Astrocyte (in vitro differentiated cells and primary cell): ENCODE data around the gene ARHGAP25. TPM values are rescaled to one million over a fixed set of nuclear protein-coding genes. Genes with fewer than 3 reads are reported as not detected.

Experiments
- DNase-seq: peaks from one replicate; pipeline ENCODE4 v3.0.0-alpha.2; 2010; ENCODE audit warnings: low read depth
- FAIRE-seq: peaks from 2 replicates; lab custom pipeline; 2011; peaks lifted over from hg19 to GRCh38; lab: Jason Lieb, UNC
- H2AFZ ChIP-seq: 2 replicates; pipeline ENCODE4 v1.6.0; 2012; ENCODE audit warnings: low read depth, low read length, inconsistent platforms
- H3K27ac ChIP-seq: 2 replicates; pipeline ENCODE4 v1.5.1; 2011; ENCODE audit warnings: low read depth, low read length, inconsistent platforms
- H3K27me3 ChIP-seq: 2 replicates; pipeline ENCODE4 v1.6.0; 2011; ENCODE audit warnings: low read length, inconsistent platforms; ENCODE audit not compliant: insufficient read depth
- H3K36me3 ChIP-seq: 2 replicates; pipeline ENCODE4 v1.5.1; 2011; ENCODE audit warnings: low read length, inconsistent platforms; ENCODE audit not compliant: insufficient read depth
- H3K4me1 ChIP-seq: 2 replicates; pipeline ENCODE4 v1.5.1; 2011; ENCODE audit warnings: low read length, inconsistent platforms; ENCODE audit not compliant: insufficient read depth
- H3K4me2 ChIP-seq: 2 replicates; pipeline ENCODE4 v1.6.0; 2012; ENCODE audit warnings: low read length, inconsistent platforms
- H3K4me3 ChIP-seq: 2 replicates; pipeline ENCODE4 v1.5.1; 2011; ENCODE audit warnings: low read depth, mild to moderate bottlenecking, low read length, inconsistent platforms; ENCODE audit not compliant: insufficient read depth
- H3K79me2 ChIP-seq: 2 replicates; pipeline ENCODE4 v1.6.0; 2012; ENCODE audit warnings: mild to moderate bottlenecking, low read length, inconsistent platforms; ENCODE audit not compliant: insufficient read depth
- H3K9ac ChIP-seq: 2 replicates; pipeline ENCODE4 v1.6.0; 2012; ENCODE audit warnings: mild to moderate bottlenecking, low read length, inconsistent platforms
- H3K9me3 ChIP-seq: 2 replicates; pipeline ENCODE4 v1.5.1; 2012; ENCODE audit warnings: low read depth, mild to moderate bottlenecking, low read length, inconsistent platforms; ENCODE audit not compliant: insufficient read depth
- H4K20me1 ChIP-seq: 2 replicates; pipeline ENCODE4 v1.6.0; 2012; ENCODE audit warnings: low read length, inconsistent platforms; ENCODE audit not compliant: insufficient read depth
- H3K27ac Mint-ChIP-seq: one replicate; pipeline ENCODE4 v1.8.0; 2021; ENCODE audit warnings: mild to moderate bottlenecking, mixed read lengths; ENCODE audit not compliant: unreplicated experiment
- H3K27me3 Mint-ChIP-seq: one replicate; pipeline ENCODE4 v1.8.0; 2021; ENCODE audit warnings: low read depth, mixed read lengths; ENCODE audit not compliant: unreplicated experiment
- H3K36me3 Mint-ChIP-seq: one replicate; pipeline ENCODE4 v1.8.0; 2021; ENCODE audit warnings: low read depth, mixed read lengths; ENCODE audit not compliant: unreplicated experiment
- H3K4me1 Mint-ChIP-seq: one replicate; pipeline ENCODE4 v1.8.0; 2021; ENCODE audit warnings: low read depth, mixed read lengths; ENCODE audit not compliant: unreplicated experiment
- H3K4me3 Mint-ChIP-seq: one replicate; pipeline ENCODE4 v1.8.0; 2021; ENCODE audit warnings: mild to moderate bottlenecking, moderate library complexity, mixed read lengths; ENCODE audit not compliant: unreplicated experiment
- H3K9me3 Mint-ChIP-seq: one replicate; pipeline ENCODE4 v1.8.0; 2021; ENCODE audit warnings: mild to moderate bottlenecking, mixed read lengths; ENCODE audit not compliant: unreplicated experiment
- EZH2 ChIP-seq: IDR thresholded peaks from 2 replicates; pipeline ENCODE4 v1.6.1; 2012; ENCODE audit warnings: mild to moderate bottlenecking, low read length, inconsistent platforms; ENCODE audit not compliant: insufficient read depth
- total RNA-seq: library from RNA; stranded (reverse); gene quantifications from 2 replicates; pipeline ENCODE4 v1.2.1, GENCODE V29; 2021
- TF ChIP-seq, protein P1 (sequence below): IDR thresholded peaks from 2 replicates; pipeline ENCODE4 v1.5.1; 2011; ENCODE audit warnings: low read depth, mild to moderate bottlenecking, inconsistent platforms, low read length, moderate library complexity; ENCODE audit not compliant: insufficient read depth

The ARHGAP25 gene
- total RNA-seq, 1 donor from 2014 or later = 0.30 TPM

DNA sequence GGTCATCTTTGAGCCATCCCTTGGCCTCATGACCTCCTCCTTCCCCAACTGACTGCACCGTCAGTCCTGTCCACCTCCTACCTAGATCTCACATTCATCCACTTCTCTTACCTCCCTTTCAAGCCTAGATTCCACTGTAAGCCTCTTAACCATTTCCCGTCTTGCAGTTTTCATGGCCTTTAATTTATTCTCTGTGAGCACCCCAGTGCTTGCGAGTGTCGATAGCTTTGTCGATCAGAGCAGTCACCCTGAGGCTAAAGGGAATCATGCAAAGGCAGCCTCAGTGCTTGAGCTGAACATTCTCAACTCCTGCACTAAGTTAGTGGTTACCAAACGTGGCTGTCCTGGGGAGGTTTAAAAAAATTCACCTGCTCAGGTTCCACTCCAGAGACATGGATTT, 14.7 kb downstream of the ARHGAP25 start:
- Mint-ChIP-seq H3K4me1 (no peaks in the 10 kb centered on the region), H3K27me3 (peaks cover 9% of the 10 kb centered on the region), H3K9me3 (no peaks in the 10 kb centered on the region), H3K4me3 (no peak overlapping the region), H3K36me3 (no peaks in the 10 kb centered on the region), H3K27ac (no peak overlapping the region)
- Histone ChIP-seq H3K9ac (no peak overlapping the region), H3K79me2 (no peaks in the 10 kb centered on the region), H3K27me3 (no peaks in the 10 kb centered on the region), H3K27ac (no peak overlapping the region), H4K20me1 (no peaks in the 10 kb centered on the region), H3K4me1 (no peaks in the 10 kb centered on the region), H3K9me3 (no peaks in the 10 kb centered on the region), H3K36me3 (no peaks in the 10 kb centered on the region), H3K4me3 (no peak overlapping the region), H2AFZ (no peak overlapping the region), H3K4me2 (no peak overlapping the region)
- DNase-seq (no peak), FAIRE-seq (no peak)
- TF ChIP-seq EZH2 = no peak
- TF ChIP-seq, protein P1, sequence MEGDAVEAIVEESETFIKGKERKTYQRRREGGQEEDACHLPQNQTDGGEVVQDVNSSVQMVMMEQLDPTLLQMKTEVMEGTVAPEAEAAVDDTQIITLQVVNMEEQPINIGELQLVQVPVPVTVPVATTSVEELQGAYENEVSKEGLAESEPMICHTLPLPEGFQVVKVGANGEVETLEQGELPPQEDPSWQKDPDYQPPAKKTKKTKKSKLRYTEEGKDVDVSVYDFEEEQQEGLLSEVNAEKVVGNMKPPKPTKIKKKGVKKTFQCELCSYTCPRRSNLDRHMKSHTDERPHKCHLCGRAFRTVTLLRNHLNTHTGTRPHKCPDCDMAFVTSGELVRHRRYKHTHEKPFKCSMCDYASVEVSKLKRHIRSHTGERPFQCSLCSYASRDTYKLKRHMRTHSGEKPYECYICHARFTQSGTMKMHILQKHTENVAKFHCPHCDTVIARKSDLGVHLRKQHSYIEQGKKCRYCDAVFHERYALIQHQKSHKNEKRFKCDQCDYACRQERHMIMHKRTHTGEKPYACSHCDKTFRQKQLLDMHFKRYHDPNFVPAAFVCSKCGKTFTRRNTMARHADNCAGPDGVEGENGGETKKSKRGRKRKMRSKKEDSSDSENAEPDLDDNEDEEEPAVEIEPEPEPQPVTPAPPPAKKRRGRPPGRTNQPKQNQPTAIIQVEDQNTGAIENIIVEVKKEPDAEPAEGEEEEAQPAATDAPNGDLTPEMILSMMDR = no peak

DNA sequence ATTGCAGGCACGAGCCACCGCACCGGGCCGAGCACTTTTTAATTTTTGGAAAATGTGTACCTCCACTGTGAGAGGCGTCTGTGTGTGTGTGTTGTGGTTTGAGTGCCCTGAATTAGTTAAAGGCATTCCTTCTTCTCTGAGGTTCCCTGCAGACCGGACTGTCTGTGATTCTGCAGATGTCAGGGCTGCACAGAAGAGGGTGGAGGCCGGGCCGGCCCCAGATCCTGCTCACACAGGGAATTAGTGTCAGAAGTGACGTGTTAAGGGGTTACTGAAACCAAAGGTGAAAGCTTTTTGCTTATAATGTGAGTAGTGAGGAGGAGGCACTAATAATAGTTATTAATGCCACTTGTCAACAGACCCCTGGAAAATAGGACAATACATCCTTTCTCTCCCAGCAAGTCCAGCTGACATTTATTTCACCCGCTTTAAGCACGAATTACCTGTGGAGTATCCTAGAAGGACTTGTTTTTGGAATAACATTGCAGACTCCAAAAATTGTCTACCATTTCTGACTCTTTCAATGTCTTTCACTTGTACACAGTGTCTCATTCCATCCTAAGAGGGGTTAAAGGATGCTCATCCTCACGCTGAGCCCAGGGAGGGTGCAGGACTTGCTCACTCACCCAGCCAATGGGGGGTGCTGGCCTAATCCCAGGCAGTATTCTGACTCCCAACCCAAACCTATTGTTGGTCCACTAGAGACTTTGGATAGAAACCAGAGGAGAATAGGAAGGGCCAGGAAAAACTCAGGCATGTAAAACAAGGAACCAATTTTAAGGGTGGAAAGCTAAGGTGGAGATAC, 16.2 kb downstream of the ARHGAP25 start:
- Histone ChIP-seq H3K27me3 (no peaks in the 10 kb centered on the region), H3K9me3 (no peaks in the 10 kb centered on the region), H3K27ac (no peak overlapping the region), H3K4me3 (no peak overlapping the region), H3K36me3 (no peaks in the 10 kb centered on the region), H3K9ac (no peak overlapping the region), H3K79me2 (no peaks in the 10 kb centered on the region), H3K4me1 (no peaks in the 10 kb centered on the region), H4K20me1 (no peaks in the 10 kb centered on the region), H3K4me2 (no peak overlapping the region), H2AFZ (no peak overlapping the region)
- H3K4me1 Mint-ChIP-seq = peaks cover 4% of the 10 kb centered on the region
- peaks cover 9% of the 10 kb centered on the region for H3K27me3 Mint-ChIP-seq
- H3K36me3 Mint-ChIP-seq = no peaks in the 10 kb centered on the region
- TF ChIP-seq, protein P1 = no peak
- no peak for TF ChIP-seq EZH2
- FAIRE-seq (no peak), DNase-seq (no peak)
- H3K4me3 Mint-ChIP-seq = no peak overlapping the region
- no peak overlapping the region for H3K27ac Mint-ChIP-seq
- no peaks in the 10 kb centered on the region for H3K9me3 Mint-ChIP-seq
